Esophagus squamous epithelium (tissue), 4 donors: ENCODE data around the gene ACOX2.

Experiments used
- POLR2A ChIP-seq, 4 donors: fragments of 450-650 bp; IDR thresholded peaks; one replicate each; pipeline ENCODE4 v1.6.1; 2017; ENCODE audit warnings: antibody characterized with exemption in 4 of 4, mild to moderate bottlenecking in 4 of 4, moderate library complexity in 3 of 4
- TF ChIP-seq, protein P1 (sequence below), 6 experiments: fragments of 450-650 bp in 4 of 6; fragments of 200-600 bp in 2 of 6; sonication (generic) in 2 of 6; IDR thresholded peaks; one replicate each; pipeline ENCODE4 v1.5.1; 2016 to 2019; ENCODE audit warnings: antibody characterized with exemption in 6 of 6, mild to moderate bottlenecking in 4 of 6, moderate library complexity in 4 of 6

DNA sequence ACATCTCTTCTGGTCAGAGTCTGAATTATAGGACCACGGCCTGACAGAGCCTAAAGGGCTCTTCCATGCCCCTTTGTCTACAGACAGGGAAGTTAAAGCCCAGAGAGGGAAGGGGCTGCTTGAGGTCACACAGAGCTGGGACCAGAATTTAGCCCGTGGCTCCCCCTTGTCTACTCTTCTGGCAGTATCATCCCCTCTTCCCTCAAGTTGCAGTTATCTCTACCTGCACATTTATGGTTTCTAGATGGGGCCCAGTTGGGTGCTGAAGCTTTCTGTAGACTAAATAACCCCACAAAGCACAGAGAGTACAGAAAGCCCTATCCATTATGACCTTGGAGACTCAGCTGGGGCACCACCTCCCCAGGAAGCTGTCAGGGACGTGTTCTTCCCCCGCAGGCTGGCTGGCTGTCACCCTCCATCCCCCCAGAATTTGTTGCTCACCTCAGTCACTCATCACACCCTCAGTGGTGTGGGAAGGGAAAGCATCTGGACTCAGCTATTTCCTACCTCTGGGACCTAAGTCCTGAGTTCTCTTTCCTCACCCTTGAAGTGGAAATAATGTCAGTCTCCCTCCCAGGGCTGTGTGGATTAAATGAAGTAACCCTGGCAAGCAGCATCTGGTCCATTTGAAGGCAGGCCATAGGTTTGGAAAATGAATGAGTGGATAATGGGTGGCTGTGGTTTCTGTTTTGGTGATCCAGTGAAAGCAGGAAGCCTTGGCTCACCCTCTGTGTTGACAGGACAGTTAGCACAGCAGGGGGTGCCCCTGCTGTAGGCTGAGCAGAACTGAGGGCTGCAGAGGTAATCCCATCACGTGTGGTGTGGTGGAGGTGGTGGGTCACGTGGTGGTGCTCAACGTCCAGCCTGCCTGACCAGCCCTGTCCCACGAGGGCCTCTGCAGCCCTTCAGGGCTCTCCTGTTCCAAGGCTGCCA lies 16.3 kb downstream of the ACOX2 start:
- TF ChIP-seq, protein P1, sequence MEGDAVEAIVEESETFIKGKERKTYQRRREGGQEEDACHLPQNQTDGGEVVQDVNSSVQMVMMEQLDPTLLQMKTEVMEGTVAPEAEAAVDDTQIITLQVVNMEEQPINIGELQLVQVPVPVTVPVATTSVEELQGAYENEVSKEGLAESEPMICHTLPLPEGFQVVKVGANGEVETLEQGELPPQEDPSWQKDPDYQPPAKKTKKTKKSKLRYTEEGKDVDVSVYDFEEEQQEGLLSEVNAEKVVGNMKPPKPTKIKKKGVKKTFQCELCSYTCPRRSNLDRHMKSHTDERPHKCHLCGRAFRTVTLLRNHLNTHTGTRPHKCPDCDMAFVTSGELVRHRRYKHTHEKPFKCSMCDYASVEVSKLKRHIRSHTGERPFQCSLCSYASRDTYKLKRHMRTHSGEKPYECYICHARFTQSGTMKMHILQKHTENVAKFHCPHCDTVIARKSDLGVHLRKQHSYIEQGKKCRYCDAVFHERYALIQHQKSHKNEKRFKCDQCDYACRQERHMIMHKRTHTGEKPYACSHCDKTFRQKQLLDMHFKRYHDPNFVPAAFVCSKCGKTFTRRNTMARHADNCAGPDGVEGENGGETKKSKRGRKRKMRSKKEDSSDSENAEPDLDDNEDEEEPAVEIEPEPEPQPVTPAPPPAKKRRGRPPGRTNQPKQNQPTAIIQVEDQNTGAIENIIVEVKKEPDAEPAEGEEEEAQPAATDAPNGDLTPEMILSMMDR (IDR thresholded peaks at IDR 0.05): no peak
- TF ChIP-seq POLR2A (IDR thresholded peaks at IDR 0.05): no peak
